T-helper 1 cell treated with Interleukin-12 subunit alpha and Interleukin-12 subunit beta and Interleukin-4 antibody, amounts not matched to agents 30 μg/mL and 1 μg/mL, for 36 hours (primary cell): ENCODE data around the gene WFS1.

ENCODE experiments used
- H3K27ac Mint-ChIP-seq: one replicate; pipeline ENCODE4 v1.8.0; 2021; ENCODE audit warnings: mild to moderate bottlenecking, mixed read lengths
- H3K27me3 Mint-ChIP-seq: one replicate; pipeline ENCODE4 v1.8.0; 2021; ENCODE audit warnings: low read depth, mixed read lengths
- H3K36me3 Mint-ChIP-seq: one replicate; pipeline ENCODE4 v1.8.0; 2021; ENCODE audit warnings: low read depth, mixed read lengths
- H3K4me1 Mint-ChIP-seq: one replicate; pipeline ENCODE4 v1.8.0; 2021; ENCODE audit warnings: low read depth, mixed read lengths
- H3K4me3 Mint-ChIP-seq: one replicate; pipeline ENCODE4 v1.8.0; 2021; ENCODE audit warnings: mild to moderate bottlenecking, moderate library complexity, mixed read lengths
- H3K9me3 Mint-ChIP-seq: one replicate; pipeline ENCODE4 v1.8.0; 2021; ENCODE audit warnings: mixed read lengths

Gene WFS1

GRCh38 chr4:6262176-6262575 is 7.5 kb upstream of the WFS1 start:
- Mint-ChIP-seq H3K27me3 (peaks cover 33% of the 10 kb centered on the region), H3K4me3 (no peak overlapping the region)

GRCh38 chr4:6262847-6263487 is 6.7 kb upstream of the WFS1 start:
- no peak overlapping the region for H3K27ac Mint-ChIP-seq
- H3K36me3 Mint-ChIP-seq, result no peaks in the 10 kb centered on the region
- H3K4me1 Mint-ChIP-seq, result peaks cover 8% of the 10 kb centered on the region
- no peaks in the 10 kb centered on the region for H3K9me3 Mint-ChIP-seq
- H3K4me3 Mint-ChIP-seq, result no peak overlapping the region
- H3K27me3 Mint-ChIP-seq, result peaks cover 33% of the 10 kb centered on the region

More at GRCh38 chr4:6262176-6262575, 7.5 kb upstream of the WFS1 start:
- H3K4me1 Mint-ChIP-seq, result peaks cover 10% of the 10 kb centered on the region
- no peaks in the 10 kb centered on the region for H3K9me3 Mint-ChIP-seq
- no peak overlapping the region for H3K27ac Mint-ChIP-seq
- H3K36me3 Mint-ChIP-seq, result no peaks in the 10 kb centered on the region

DNA sequence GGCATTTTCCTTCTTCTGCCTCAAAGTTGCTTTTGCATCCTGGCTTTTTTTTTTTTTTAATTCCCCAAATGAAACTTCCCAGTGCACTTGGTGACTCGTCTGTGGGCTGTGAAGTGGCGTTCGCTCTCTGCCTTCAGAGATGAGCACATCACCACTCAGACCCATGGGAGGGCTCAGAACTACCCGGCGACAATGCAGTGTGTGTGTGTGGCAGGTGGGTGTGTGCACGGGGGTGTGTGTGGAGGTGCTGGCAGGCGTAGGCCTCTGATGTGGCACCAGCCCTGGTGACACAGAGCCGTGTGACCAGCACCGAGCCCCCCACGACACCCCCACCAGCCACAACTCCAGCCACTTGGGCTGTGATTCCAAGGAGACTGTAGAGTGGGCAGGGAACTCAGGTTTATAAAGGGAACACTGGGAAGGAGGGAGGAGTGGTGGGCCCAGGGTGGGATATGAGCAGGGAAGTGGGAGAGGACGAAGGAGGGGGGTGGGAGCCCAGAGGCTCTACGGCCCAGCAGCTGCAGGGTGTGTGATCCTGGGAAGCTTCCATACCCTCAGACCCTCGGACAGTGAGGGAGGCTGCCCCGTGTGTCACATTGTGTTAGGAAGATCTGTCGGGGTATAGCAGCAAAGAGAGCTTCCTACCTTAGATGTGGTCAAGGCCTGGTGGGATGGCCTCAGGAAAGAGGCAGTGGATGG is 6.0 kb upstream of the WFS1 start:
- H3K36me3 Mint-ChIP-seq, result no peaks in the 10 kb centered on the region
- H3K27me3 Mint-ChIP-seq, result peaks cover 36% of the 10 kb centered on the region
- H3K27ac Mint-ChIP-seq, result no peak overlapping the region
- H3K4me3 Mint-ChIP-seq, result no peak overlapping the region
- H3K9me3 Mint-ChIP-seq, result no peaks in the 10 kb centered on the region
- peaks cover 11% of the 10 kb centered on the region for H3K4me1 Mint-ChIP-seq

DNA sequence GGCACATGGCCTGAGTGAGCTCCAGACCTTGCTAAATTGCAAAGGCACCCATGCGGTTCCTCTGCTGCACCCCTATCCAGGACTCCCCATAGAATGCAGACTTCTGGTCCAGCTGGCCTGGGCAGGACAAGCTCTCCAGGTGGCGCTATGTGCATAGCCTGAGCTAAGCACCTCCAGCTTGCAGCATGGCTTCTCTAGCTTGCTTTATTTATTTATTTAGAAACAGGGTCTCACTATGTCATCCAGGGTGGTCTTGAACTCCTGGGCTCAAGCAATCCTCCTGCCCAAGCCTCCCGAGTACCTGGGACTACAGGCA is 5.5 kb upstream of the WFS1 start:
- Mint-ChIP-seq H3K27ac (no peak overlapping the region), H3K27me3 (peaks cover 35% of the 10 kb centered on the region), H3K36me3 (no peaks in the 10 kb centered on the region), H3K4me3 (no peak overlapping the region), H3K9me3 (no peaks in the 10 kb centered on the region), H3K4me1 (peaks cover 14% of the 10 kb centered on the region)

- Mint-ChIP-seq H3K36me3 (no peaks in the 10 kb centered on the region), H3K9me3 (no peaks in the 10 kb centered on the region), H3K4me3 (no peak overlapping the region), H3K27me3 (peaks cover 29% of the 10 kb centered on the region), H3K4me1 (peaks cover 16% of the 10 kb centered on the region), H3K27ac (no peak overlapping the region)
Observed at GRCh38 chr4:6265546-6265945, 4.1 kb upstream of the WFS1 start.

GRCh38 chr4:6267573-6267972 is 2.1 kb upstream of the WFS1 start:
- Mint-ChIP-seq H3K27ac (no peak overlapping the region), H3K4me3 (no peak overlapping the region), H3K9me3 (no peaks in the 10 kb centered on the region), H3K36me3 (no peaks in the 10 kb centered on the region), H3K27me3 (peaks cover 37% of the 10 kb centered on the region), H3K4me1 (peaks cover 18% of the 10 kb centered on the region)

GRCh38 chr4:6268650-6269615 is 717 bp upstream of the WFS1 start:
- peak overlapping the region; percentile 80 for H3K4me3 Mint-ChIP-seq
- peaks cover 45% of the 10 kb centered on the region for H3K27me3 Mint-ChIP-seq
- no peaks in the 10 kb centered on the region for H3K36me3 Mint-ChIP-seq
- no peak overlapping the region for H3K27ac Mint-ChIP-seq
- peaks cover 18% of the 10 kb centered on the region for H3K4me1 Mint-ChIP-seq
- no peaks in the 10 kb centered on the region for H3K9me3 Mint-ChIP-seq

GRCh38 chr4:6270636-6271121 is 1.0 kb downstream of the WFS1 start:
- H3K4me3 Mint-ChIP-seq, result peak overlapping the region; percentile 79
- H3K36me3 Mint-ChIP-seq, result no peaks in the 10 kb centered on the region
- H3K27ac Mint-ChIP-seq, result no peak overlapping the region
- no peaks in the 10 kb centered on the region for H3K9me3 Mint-ChIP-seq
- H3K27me3 Mint-ChIP-seq, result peaks cover 55% of the 10 kb centered on the region
- H3K4me1 Mint-ChIP-seq, result peaks cover 15% of the 10 kb centered on the region

- peaks cover 55% of the 10 kb centered on the region for H3K27me3 Mint-ChIP-seq
- no peak overlapping the region for H3K27ac Mint-ChIP-seq
- peak overlapping the region; percentile 79 for H3K4me3 Mint-ChIP-seq
- H3K36me3 Mint-ChIP-seq, result no peaks in the 10 kb centered on the region
- H3K9me3 Mint-ChIP-seq, result no peaks in the 10 kb centered on the region
- H3K4me1 Mint-ChIP-seq, result peaks cover 15% of the 10 kb centered on the region
Observed at GRCh38 chr4:6271206-6271605, 1.6 kb downstream of the WFS1 start.

DNA sequence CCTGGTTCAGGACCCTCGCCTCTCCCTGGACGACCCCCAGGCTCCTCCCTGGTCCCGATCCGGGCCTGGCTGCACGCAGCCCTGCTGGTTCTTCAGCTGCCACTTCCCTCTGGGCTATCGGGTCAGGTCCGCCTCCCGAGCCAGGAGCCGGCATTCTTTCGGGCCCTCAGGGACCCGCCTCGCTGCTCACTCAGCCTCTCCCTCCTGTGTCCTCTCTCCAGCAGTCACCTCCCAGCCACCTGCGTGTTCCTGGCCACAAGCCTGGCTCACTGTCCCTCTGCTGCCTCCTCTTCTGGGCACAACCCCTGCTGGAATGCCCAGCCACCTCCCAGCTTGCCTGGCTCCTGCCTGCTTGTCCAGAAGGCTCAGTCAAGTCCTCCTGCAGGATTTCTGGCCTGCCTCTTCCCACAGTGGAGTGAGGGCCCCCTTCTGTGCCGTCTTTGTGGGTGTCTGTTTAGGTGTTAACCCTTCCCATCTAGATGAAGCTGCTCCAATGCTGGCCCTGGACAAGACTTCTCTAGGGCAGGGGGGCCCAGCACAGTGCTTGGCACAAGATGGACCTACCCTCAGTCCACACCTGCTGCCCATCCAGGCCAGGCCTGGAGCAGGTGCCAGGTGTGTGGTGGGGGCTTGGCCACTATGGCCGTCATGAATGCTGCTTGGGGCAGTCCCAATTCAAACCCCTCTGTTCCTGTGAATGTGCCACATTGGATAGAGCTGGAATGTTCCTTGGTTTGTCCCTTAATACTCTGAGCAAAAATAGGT is 2.2 kb downstream of the WFS1 start:
- no peak overlapping the region for H3K27ac Mint-ChIP-seq
- peaks cover 15% of the 10 kb centered on the region for H3K4me1 Mint-ChIP-seq
- H3K4me3 Mint-ChIP-seq, result peak overlapping the region; percentile 21
- H3K9me3 Mint-ChIP-seq, result no peaks in the 10 kb centered on the region
- H3K27me3 Mint-ChIP-seq, result peaks cover 61% of the 10 kb centered on the region
- no peaks in the 10 kb centered on the region for H3K36me3 Mint-ChIP-seq

DNA sequence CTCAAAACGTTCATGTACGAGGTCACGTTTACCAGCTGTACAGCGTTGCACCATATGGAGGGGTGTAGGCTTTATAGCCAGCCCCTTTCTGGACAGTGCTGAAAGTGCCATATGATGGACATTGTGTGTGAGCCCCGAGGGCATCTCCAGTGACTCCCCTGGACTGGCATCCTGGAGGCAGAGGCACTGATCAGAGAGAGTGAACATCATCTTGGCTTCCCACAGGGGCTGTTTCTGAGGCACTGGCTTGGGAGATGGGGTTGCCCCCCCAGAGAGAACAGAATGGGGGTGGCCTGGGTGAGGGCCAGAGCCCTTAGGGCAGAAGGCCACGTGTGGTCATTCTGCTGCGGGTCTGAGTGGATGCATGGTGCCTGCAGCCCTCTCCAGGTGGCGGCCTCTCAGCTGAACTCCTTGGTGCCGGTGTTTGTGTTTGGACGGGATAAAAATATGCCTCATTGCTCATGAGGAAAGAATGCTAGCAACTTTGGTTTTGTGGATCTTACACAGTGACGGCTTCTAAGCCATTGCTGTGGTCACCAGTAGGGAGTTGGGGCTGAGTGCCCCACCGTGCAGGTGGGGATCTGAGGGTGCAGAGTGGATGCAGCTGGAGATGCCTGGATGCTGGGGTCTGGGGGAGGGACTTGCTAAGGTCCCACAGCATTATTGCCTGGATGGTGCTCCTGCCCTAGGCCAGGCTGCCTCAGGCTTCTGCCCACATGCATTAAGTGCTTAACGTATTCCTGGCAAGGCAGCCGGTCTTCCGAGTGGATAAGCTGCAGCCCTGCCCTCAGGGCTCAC is 3.4 kb downstream of the WFS1 start:
- Mint-ChIP-seq H3K27ac (no peak overlapping the region), H3K9me3 (no peaks in the 10 kb centered on the region), H3K4me1 (peaks cover 8% of the 10 kb centered on the region), H3K27me3 (peaks cover 51% of the 10 kb centered on the region), H3K4me3 (no peak overlapping the region), H3K36me3 (no peaks in the 10 kb centered on the region)

DNA sequence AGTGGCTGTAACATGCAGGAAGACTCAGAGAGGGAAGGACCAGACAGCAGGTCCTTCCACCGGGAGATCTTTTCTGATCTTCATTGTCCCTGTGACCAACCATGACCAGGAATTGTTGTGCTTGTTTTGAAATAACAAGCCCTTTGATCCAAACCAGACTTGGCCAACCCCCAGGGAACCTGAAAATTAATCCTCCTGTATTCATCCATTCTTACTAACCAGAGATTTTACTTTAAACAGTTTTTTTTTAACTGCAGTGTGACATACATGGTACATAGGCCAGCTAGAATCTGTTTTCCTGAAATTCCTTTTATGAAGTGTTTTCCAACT is 4.0 kb downstream of the WFS1 start:
- Mint-ChIP-seq H3K4me1 (peaks cover 8% of the 10 kb centered on the region), H3K27ac (no peak overlapping the region), H3K4me3 (no peak overlapping the region), H3K27me3 (peaks cover 46% of the 10 kb centered on the region), H3K9me3 (no peaks in the 10 kb centered on the region), H3K36me3 (no peaks in the 10 kb centered on the region)

GRCh38 chr4:6275351-6275750 is 5.7 kb downstream of the WFS1 start:
- Mint-ChIP-seq H3K4me3 (no peak overlapping the region), H3K27me3 (peaks cover 41% of the 10 kb centered on the region), H3K4me1 (peaks cover 6% of the 10 kb centered on the region), H3K36me3 (no peaks in the 10 kb centered on the region), H3K9me3 (no peaks in the 10 kb centered on the region), H3K27ac (no peak overlapping the region)
